ENCODE data around the gene PKDCC.

GRCh38 chr2:42036940-42037339, 10.9 kb upstream of the PKDCC start:
- TF ChIP-seq CTCF (conservative IDR thresholded peaks at IDR 0.05; ENCODE audit: low read depth, low read length) (no peak), EZH2 (IDR thresholded peaks at IDR 0.05; ENCODE audit: borderline replicate concordance, low read depth, low read length, poor library complexity, severe bottlenecking) (no peak)
